ENCODE measurements around the gene MEA1. TPM values are rescaled to one million over a fixed set of nuclear protein-coding genes. Genes with fewer than 3 reads are reported as not detected.

The MEA1 gene
- total RNA-seq, 1 donor from 2014 or later, result 73.1 TPM

GRCh38 chr6:43037197-43037596, 23.5 kb upstream of the MEA1 start:
- Histone ChIP-seq H3K27ac (no peak overlapping the region), H2AFZ (replicated peaks) (no peak overlapping the region), H4K20me1 (ENCODE audit: low read depth) (peaks cover 11% of the 10 kb centered on the region), H3K9ac (no peak overlapping the region), H3K79me2 (ENCODE audit: low read depth) (no peaks in the 10 kb centered on the region), H3K4me1 (no peaks in the 10 kb centered on the region), H3F3A (ENCODE audit: low read depth) (peaks cover 12% of the 10 kb centered on the region), H3K27me3 (no peaks in the 10 kb centered on the region), H3K9me3 (ENCODE audit: low read depth) (no peaks in the 10 kb centered on the region), H3K4me3 (no peak overlapping the region), H3K4me2 (no peak overlapping the region), H3K36me3 (no peaks in the 10 kb centered on the region)
- Mint-ChIP-seq H3K4me1 (peaks cover 7% of the 10 kb centered on the region), H3K36me3 (peaks cover 32% of the 10 kb centered on the region), H3K27me3 (ENCODE audit: insufficient read depth, low read depth) (peaks cover 5% of the 10 kb centered on the region), H3K4me3 (peak overlapping the region; percentile 28), H3K9me3 (no peaks in the 10 kb centered on the region), H3K27ac (no peak overlapping the region)
- DNase-seq (ENCODE audit: low spot score), result no peak
- TF ChIP-seq EZH2phosphoT487 (IDR thresholded peaks at IDR 0.05), result no peak
- TF ChIP-seq EZH2 (IDR thresholded peaks at IDR 0.05), result no peak
- no peak for TF ChIP-seq CTCF (IDR thresholded peaks at IDR 0.05)

DNA sequence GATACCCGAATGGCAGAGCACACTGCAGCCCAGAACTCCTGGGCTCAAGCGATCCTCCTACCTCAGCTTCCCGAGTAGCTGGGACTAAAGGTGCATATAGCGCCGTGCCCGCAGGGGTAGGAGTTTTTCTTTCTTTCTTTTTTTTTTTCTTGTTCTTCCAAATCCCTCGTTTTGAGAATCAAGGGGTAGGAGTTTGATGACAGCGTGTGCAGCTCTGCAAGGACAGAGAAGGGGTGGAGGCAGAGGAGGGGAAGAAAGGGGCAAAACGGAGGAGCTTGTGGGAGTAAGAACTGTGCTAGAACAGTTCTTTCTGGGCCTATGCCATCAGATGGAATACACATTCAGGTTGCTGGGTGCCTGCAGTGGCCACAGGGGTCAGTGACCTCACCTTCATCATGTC, 23.0 kb upstream of the MEA1 start:
- Mint-ChIP-seq H3K4me1 (peaks cover 7% of the 10 kb centered on the region), H3K27ac (no peak overlapping the region), H3K9me3 (no peaks in the 10 kb centered on the region), H3K4me3 (no peak overlapping the region), H3K27me3 (ENCODE audit: insufficient read depth, low read depth) (peaks cover 5% of the 10 kb centered on the region), H3K36me3 (peaks cover 36% of the 10 kb centered on the region)
- DNase-seq (ENCODE audit: low spot score), result no peak
- no peak overlapping the region for H3K4me3 ChIP-seq
- no peaks in the 10 kb centered on the region for H3K79me2 ChIP-seq (ENCODE audit: low read depth)
- no peak overlapping the region for H3K4me2 ChIP-seq
- no peak overlapping the region for H3K9ac ChIP-seq
- no peaks in the 10 kb centered on the region for H3K36me3 ChIP-seq
- TF ChIP-seq EZH2 (IDR thresholded peaks at IDR 0.05) (no peak), EZH2phosphoT487 (IDR thresholded peaks at IDR 0.05) (no peak), CTCF (IDR thresholded peaks at IDR 0.05) (no peak)
- no peaks in the 10 kb centered on the region for H3K9me3 ChIP-seq (ENCODE audit: low read depth)
- H2AFZ ChIP-seq (replicated peaks), result no peak overlapping the region
- H4K20me1 ChIP-seq (ENCODE audit: low read depth), result peaks cover 11% of the 10 kb centered on the region
- peaks cover 16% of the 10 kb centered on the region for H3F3A ChIP-seq (ENCODE audit: low read depth)
- H3K27ac ChIP-seq, result no peak overlapping the region
- H3K27me3 ChIP-seq, result no peaks in the 10 kb centered on the region
- H3K4me1 ChIP-seq, result no peaks in the 10 kb centered on the region

- no peak overlapping the region for H3K4me3 ChIP-seq
- TF ChIP-seq EZH2phosphoT487 (IDR thresholded peaks at IDR 0.05) (no peak), EZH2 (IDR thresholded peaks at IDR 0.05) (no peak), CTCF (IDR thresholded peaks at IDR 0.05) (no peak)
- peaks cover 5% of the 10 kb centered on the region for H3K27me3 Mint-ChIP-seq (ENCODE audit: insufficient read depth, low read depth)
- H3K9me3 ChIP-seq (ENCODE audit: low read depth), result no peaks in the 10 kb centered on the region
- no peaks in the 10 kb centered on the region for H3K4me1 ChIP-seq
- H3K79me2 ChIP-seq (ENCODE audit: low read depth), result no peaks in the 10 kb centered on the region
- H3K27ac Mint-ChIP-seq, result no peak overlapping the region
- H3K36me3 Mint-ChIP-seq, result peaks cover 34% of the 10 kb centered on the region
- no peak overlapping the region for H3K27ac ChIP-seq
- no peaks in the 10 kb centered on the region for H3K27me3 ChIP-seq
- H3F3A ChIP-seq (ENCODE audit: low read depth), result peaks cover 23% of the 10 kb centered on the region
- no peaks in the 10 kb centered on the region for H3K36me3 ChIP-seq
- no peaks in the 10 kb centered on the region for H3K9me3 Mint-ChIP-seq
- no peak overlapping the region for H3K4me3 Mint-ChIP-seq
- peaks cover 11% of the 10 kb centered on the region for H4K20me1 ChIP-seq (ENCODE audit: low read depth)
- peaks cover 7% of the 10 kb centered on the region for H3K4me1 Mint-ChIP-seq
- H2AFZ ChIP-seq (replicated peaks), result no peak overlapping the region
- no peak overlapping the region for H3K9ac ChIP-seq
- no peak overlapping the region for H3K4me2 ChIP-seq
- no peak for DNase-seq (ENCODE audit: low spot score)
Observed at GRCh38 chr6:43035495-43036194, 21.9 kb upstream of the MEA1 start.
